Body of pancreas (tissue), 4 donors: ENCODE measurements around the gene CACNG6. TPM values are rescaled to one million over a fixed set of nuclear protein-coding genes. Genes with fewer than 3 reads are reported as not detected.

Experiments used
- ATAC-seq: fragments of 150-250 bp; one replicate; pipeline ENCODE4 v1.9.1; 2016
- DNase-seq, 4 donors: peaks; one replicate each; pipeline ENCODE4 v3.0.0-alpha.2; 2019
- H3K27ac ChIP-seq, 4 donors: fragments of 200-600 bp; sonication (generic); 1 replicate in 3 of 4; 2 replicates in 1 of 4; pipeline versions ENCODE4 v1.5.1 to v1.6.1; 2016 to 2019; ENCODE audit warnings: mild to moderate bottlenecking in 1 of 4, mixed read lengths in 1 of 4, moderate library complexity in 1 of 4
- H3K27me3 ChIP-seq, 2 donors: fragments of 200-600 bp; sonication (generic); one replicate each; pipeline ENCODE4 v1.6.0; 2016; ENCODE audit warnings: mild to moderate bottlenecking in 1 of 2
- H3K36me3 ChIP-seq, 2 donors: fragments of 200-600 bp; sonication (generic); replicated peaks in 1 of 2; 2 replicates each; pipeline ENCODE4 v1.5.1; 2016; ENCODE audit warnings: low read depth in 2 of 2; ENCODE audit not compliant: insufficient read depth in 1 of 2
- H3K4me1 ChIP-seq: fragments of 200-600 bp; sonication (generic); one replicate; pipeline ENCODE4 v1.6.0; 2016
- H3K4me3 ChIP-seq, 2 donors: fragments of 200-600 bp; sonication (generic); 1 replicate in 1 of 2; 2 replicates in 1 of 2; pipeline ENCODE4 v1.5.1; 2016 to 2019
- H3K9me3 ChIP-seq, 3 donors: fragments of 200-600 bp; sonication (generic); 1 replicate in 2 of 3; 2 replicates in 1 of 3; pipeline ENCODE4 v1.5.1; 2016
- CTCF ChIP-seq, 7 experiments: fragments of 450-650 bp in 4 of 7; fragments of 200-600 bp in 3 of 7; sonication (generic) in 3 of 7; IDR thresholded peaks; one replicate each; pipeline ENCODE4 v1.5.1; 2016 to 2019; ENCODE audit warnings: antibody characterized with exemption in 7 of 7
- POLR2A ChIP-seq, 3 donors: fragments of 450-650 bp; IDR thresholded peaks; one replicate each; pipeline ENCODE4 v1.6.1; 2016; ENCODE audit warnings: antibody characterized with exemption in 3 of 3, mild to moderate bottlenecking in 2 of 3
- WGBS, 2 donors: methylation state at CpG; one replicate each; pipeline ENCODE4 v1.1.5; 2017; 5-methylcytosine and 5-hydroxymethylcytosine counted together
- intact Hi-C: fragments of 100-400 bp; cut with DNase I; formaldehyde crosslinking; loops from one replicate; pipeline ENCODE4 v1.15.1; 2023
- total RNA-seq, 2 donors: library from RNA; depleted of rRNA; stranded (reverse); fragments of >200 nt; gene quantifications; one replicate each; pipeline ENCODE4 v1.1.0, GENCODE V29; 2016

Gene CACNG6
- total RNA-seq, 2 donors from 2014 or later, result not detected

DNA sequence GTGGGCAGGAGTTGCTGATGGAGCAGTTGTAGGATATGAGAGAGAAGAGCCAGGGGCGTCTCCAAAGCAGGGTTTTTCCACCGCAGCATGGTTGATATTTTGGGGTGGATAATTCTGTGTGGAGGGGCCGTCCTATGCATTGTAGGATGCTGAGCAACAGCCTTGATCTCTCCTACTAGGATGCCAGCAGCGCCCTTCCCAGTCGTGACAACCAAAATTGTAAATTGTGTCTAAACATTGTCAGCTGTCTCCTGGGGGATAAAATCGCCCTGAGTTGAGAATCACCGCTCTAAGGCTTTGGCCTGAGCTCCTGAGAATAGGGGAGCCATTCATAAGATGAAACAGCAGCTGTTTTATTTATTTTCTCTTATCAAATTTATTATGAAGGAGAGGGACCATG lies 24.5 kb upstream of the CACNG6 start:
- DNase-seq (no peak), ATAC-seq (no peak)
- Histone ChIP-seq H3K4me1 (no peaks in the 10 kb centered on the region), H3K36me3 (no peaks in the 10 kb centered on the region), H3K27me3 (peaks cover 0 to 3% of the 10 kb centered on the region in 2 donors), H3K9me3 (no peaks in the 10 kb centered on the region), H3K4me3 (no peak overlapping the region), H3K27ac (no peak overlapping the region)
- 50 to 54% methylated on average over 7 of the region's 7 CpGs for WGBS, 2 donors
- intact Hi-C loops, result no loop called here
- no peak for TF ChIP-seq CTCF (IDR thresholded peaks at IDR 0.05)
- TF ChIP-seq POLR2A (IDR thresholded peaks at IDR 0.05), result no peak

- ATAC-seq, result no peak
- no peak for DNase-seq
- no peaks in the 10 kb centered on the region for H3K27me3 ChIP-seq
- H3K4me1 ChIP-seq, result no peaks in the 10 kb centered on the region
- intact Hi-C loops, result no loop called here
- no peaks in the 10 kb centered on the region for H3K36me3 ChIP-seq
- H3K9me3 ChIP-seq, result no peaks in the 10 kb centered on the region
- TF ChIP-seq CTCF (IDR thresholded peaks at IDR 0.05), result no peak
- no peak for TF ChIP-seq POLR2A (IDR thresholded peaks at IDR 0.05)
- 66 to 76% methylated on average over 6 of the region's 6 CpGs for WGBS, 2 donors
- H3K4me3 ChIP-seq, result no peak overlapping the region
- no peak overlapping the region for H3K27ac ChIP-seq
These were observed 22.1 kb upstream of the CACNG6 start for GRCh38 chr19:53969366-53969765.

DNA sequence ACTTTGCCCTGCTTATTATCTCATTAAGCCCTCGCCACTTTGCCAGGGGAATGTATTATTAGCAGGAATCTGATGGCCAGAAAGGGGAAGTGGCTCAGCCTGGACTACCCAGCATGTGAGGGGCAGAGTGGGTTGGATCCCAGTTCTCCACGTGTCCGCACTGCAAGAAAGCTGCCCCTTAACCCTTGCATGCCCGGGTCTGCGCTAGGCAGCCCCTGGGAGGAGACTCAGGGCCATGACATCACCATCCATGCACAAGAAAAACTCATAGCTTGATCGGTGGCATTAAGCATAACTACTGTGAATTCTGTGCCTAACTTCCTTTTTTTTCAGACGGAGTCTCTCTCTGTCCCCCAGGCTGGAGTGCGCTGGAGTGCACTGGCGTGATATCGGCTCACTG lies 19.8 kb upstream of the CACNG6 start:
- H3K4me3 ChIP-seq, result no peak overlapping the region
- 38% methylated on average over 4 to 10 of the region's 10 CpGs for WGBS, 2 donors
- no peaks in the 10 kb centered on the region for H3K9me3 ChIP-seq
- no peaks in the 10 kb centered on the region for H3K27me3 ChIP-seq
- H3K4me1 ChIP-seq, result no peaks in the 10 kb centered on the region
- intact Hi-C loops, result no loop called here
- no peaks in the 10 kb centered on the region for H3K36me3 ChIP-seq
- DNase-seq, result no peak
- ATAC-seq, result no peak
- H3K27ac ChIP-seq, result no peak overlapping the region
- TF ChIP-seq POLR2A (IDR thresholded peaks at IDR 0.05), result no peak

- Histone ChIP-seq H3K27ac (no peak overlapping the region), H3K27me3 (peaks cover 0 to 28% of the 10 kb centered on the region in 2 donors), H3K36me3 (no peaks in the 10 kb centered on the region), H3K4me1 (peaks cover 23% of the 10 kb centered on the region), H3K9me3 (no peaks in the 10 kb centered on the region), H3K4me3 (no peak overlapping the region)
- intact Hi-C loops, result no loop called here
- ATAC-seq (peak; percentile 77), DNase-seq (peak; percentile 75 to 86 (median 76))
- WGBS, 2 donors, result 1 to 5% methylated on average over 9 of the region's 9 CpGs
- no peak for TF ChIP-seq CTCF (IDR thresholded peaks at IDR 0.05)
These were observed 13.9 kb upstream of the CACNG6 start for GRCh38 chr19:53977429-53977990.

GRCh38 chr19:53977991-53978731 lies 13.3 kb upstream of the CACNG6 start:
- WGBS, 2 donors, result 2 to 3% methylated on average over 26 to 54 of the region's 54 CpGs
- H3K27ac ChIP-seq, result no peak overlapping the region
- intact Hi-C loops, result no loop called here
- DNase-seq (peak in 3 of 4 donors; percentile 20 to 49 (median 31)), ATAC-seq (peak; percentile 43)
- H3K36me3 ChIP-seq, result no peaks in the 10 kb centered on the region
- no peak for TF ChIP-seq POLR2A (IDR thresholded peaks at IDR 0.05)
- no peak for TF ChIP-seq CTCF (IDR thresholded peaks at IDR 0.05)
- H3K9me3 ChIP-seq, result no peaks in the 10 kb centered on the region
- peaks cover 23% of the 10 kb centered on the region for H3K4me1 ChIP-seq
- H3K27me3 ChIP-seq, result peaks cover 0 to 28% of the 10 kb centered on the region in 2 donors
- no peak overlapping the region for H3K4me3 ChIP-seq
